Prostate gland (tissue), 2 donors: ENCODE data around the gene THRSP. TPM values are rescaled to one million over a fixed set of nuclear protein-coding genes. Genes with fewer than 3 reads are reported as not detected.
A peak's percentile ranks its signal among the peaks of the same experiment; 100 is the strongest.

Experiments
- DNase-seq: peaks from one replicate; pipeline ENCODE4 v3.0.0-alpha.2; 2019; ENCODE audit warnings: low spot score
- H3K27ac ChIP-seq, 2 donors: fragments of 200-600 bp; sonication (generic); 2 replicates each; pipeline ENCODE4 v1.5.1; 2017 to 2019
- H3K27me3 ChIP-seq: fragments of 200-600 bp; sonication (generic); replicated peaks from 2 replicates; pipeline ENCODE4 v1.5.1; 2019; ENCODE audit not compliant: insufficient read depth
- H3K36me3 ChIP-seq, 2 donors: fragments of 200-600 bp; sonication (generic); 1 replicate in 1 of 2; 2 replicates in 1 of 2; pipeline versions ENCODE4 v1.5.1 to v1.8.1; 2017 to 2019
- H3K4me1 ChIP-seq: fragments of 200-600 bp; sonication (generic); replicated peaks from 2 replicates; pipeline ENCODE4 v1.5.1; 2019
- H3K4me3 ChIP-seq, 2 donors: fragments of 200-600 bp; sonication (generic); 2 replicates each; pipeline ENCODE4 v1.5.1; 2017 to 2019
- H3K9me3 ChIP-seq: fragments of 200-600 bp; sonication (generic); 2 replicates; pipeline ENCODE4 v1.5.1; 2017
- CTCF ChIP-seq, 4 experiments: fragments of 200-600 bp in 2 of 4; fragments of 450-650 bp in 2 of 4; sonication (generic) in 2 of 4; IDR thresholded peaks; 1 replicate in 3 of 4; 2 replicates in 1 of 4; pipeline ENCODE4 v1.5.1; 2016 to 2019; ENCODE audit warnings: antibody characterized with exemption in 4 of 4, mild to moderate bottlenecking in 2 of 4, moderate library complexity in 2 of 4
- POLR2A ChIP-seq: fragments of 450-650 bp; IDR thresholded peaks from one replicate; pipeline ENCODE4 v1.6.1; 2016; ENCODE audit warnings: antibody characterized with exemption, mild to moderate bottlenecking
- POLR2AphosphoS5 ChIP-seq: sonication (generic); formaldehyde crosslinking; IDR thresholded peaks from one replicate; pipeline ENCODE4 v1.6.1; 2017; ENCODE audit warnings: antibody characterized with exemption
- WGBS: methylation state at CpG from one replicate; pipeline ENCODE4 v1.1.5; 2018; 5-methylcytosine and 5-hydroxymethylcytosine counted together
- intact Hi-C: fragments of 100-400 bp; cut with DNase I; formaldehyde crosslinking; loops from one replicate; pipeline ENCODE4 v1.14.2; 2022
- total RNA-seq, 2 donors: library from RNA; depleted of rRNA; stranded (reverse); fragments of >200 nt; gene quantifications; one replicate each; pipeline ENCODE4 v1.1.0, GENCODE V29; 2016

Gene THRSP
- total RNA-seq, 2 donors from 2014 or later: not detected

GRCh38 chr11:78078218-78079167, 14.8 kb downstream of the THRSP start:
- peak overlapping the region in 1 of 2 donors; percentile 84 for H3K27ac ChIP-seq
- peak overlapping the region; percentile 83 to 87 for H3K4me3 ChIP-seq
- WGBS: 39% methylated on average over 20 of the region's 21 CpGs
- no peak for TF ChIP-seq POLR2A
- TF ChIP-seq POLR2AphosphoS5: no peak
- no peak for DNase-seq
- intact Hi-C loops: no loop called here
- peaks cover 12% of the 10 kb centered on the region for H3K4me1 ChIP-seq
- H3K9me3 ChIP-seq: no peaks in the 10 kb centered on the region
- H3K27me3 ChIP-seq: no peaks in the 10 kb centered on the region
- no peaks in the 10 kb centered on the region for H3K36me3 ChIP-seq

GRCh38 chr11:78079232-78080083, 15.8 kb downstream of the THRSP start, which contains the start of gene NDUFC2:
Gene NDUFC2 (minus strand): TSS chr11:78079862. CDS start chr11:78079744, 118 bp downstream.
- no peaks in the 10 kb centered on the region for H3K36me3 ChIP-seq
- intact Hi-C loops: no loop called here
- H3K4me3 ChIP-seq: peak within 1 kb of the TSS; percentile 83 to 87
- H3K27ac ChIP-seq: peak within 1 kb of the TSS; percentile 83 to 84
- peaks cover 12% of the 10 kb centered on the region for H3K4me1 ChIP-seq
- peak; percentile 72 for DNase-seq
- WGBS: under 1% methylated on average over 68 of the region's 68 CpGs
- peak; percentile 28 for TF ChIP-seq POLR2A
- TF ChIP-seq CTCF (IDR thresholded peaks at IDR 0.05): peak in 1 of 4 experiments; percentile 16
- TF ChIP-seq POLR2AphosphoS5: peak; percentile 88
- no peaks in the 10 kb centered on the region for H3K27me3 ChIP-seq
- no peaks in the 10 kb centered on the region for H3K9me3 ChIP-seq

GRCh38 chr11:78080084-78080817, 16.6 kb downstream of the THRSP start:
- TF ChIP-seq POLR2AphosphoS5: no peak
- no peak for TF ChIP-seq CTCF (IDR thresholded peaks at IDR 0.05)
- H3K4me1 ChIP-seq: peaks cover 12% of the 10 kb centered on the region
- no peaks in the 10 kb centered on the region for H3K27me3 ChIP-seq
- H3K27ac ChIP-seq: peak overlapping the region; percentile 83 to 84
- 60% methylated on average over 23 of the region's 23 CpGs for WGBS
- no peak for DNase-seq
- H3K9me3 ChIP-seq: no peaks in the 10 kb centered on the region
- H3K36me3 ChIP-seq: no peaks in the 10 kb centered on the region
- intact Hi-C loops: no loop called here
- peak overlapping the region; percentile 83 to 87 for H3K4me3 ChIP-seq

GRCh38 chr11:78080818-78081495, 17.3 kb downstream of the THRSP start:
- intact Hi-C loops: no loop called here
- DNase-seq: no peak

More at GRCh38 chr11:78080818-78081495, 17.3 kb downstream of the THRSP start:
- no peak for TF ChIP-seq POLR2A
- TF ChIP-seq CTCF (IDR thresholded peaks at IDR 0.05): no peak
- no peak for TF ChIP-seq POLR2AphosphoS5
- H3K9me3 ChIP-seq: no peaks in the 10 kb centered on the region
- 81% methylated on average over 11 of the region's 11 CpGs for whole genome bisulfite sequencing
- H3K36me3 ChIP-seq: no peaks in the 10 kb centered on the region
- no peak overlapping the region for H3K27ac ChIP-seq
- H3K4me1 ChIP-seq: peaks cover 12% of the 10 kb centered on the region
- no peak overlapping the region for H3K4me3 ChIP-seq
- H3K27me3 ChIP-seq: no peaks in the 10 kb centered on the region
